ENCODE data around the gene MARCHF10.

MARCHF10 gene

GRCh38 chr17:62674363-62674739, 133.8 kb downstream of the MARCHF10 start:
- no peak for DNase-seq

DNA sequence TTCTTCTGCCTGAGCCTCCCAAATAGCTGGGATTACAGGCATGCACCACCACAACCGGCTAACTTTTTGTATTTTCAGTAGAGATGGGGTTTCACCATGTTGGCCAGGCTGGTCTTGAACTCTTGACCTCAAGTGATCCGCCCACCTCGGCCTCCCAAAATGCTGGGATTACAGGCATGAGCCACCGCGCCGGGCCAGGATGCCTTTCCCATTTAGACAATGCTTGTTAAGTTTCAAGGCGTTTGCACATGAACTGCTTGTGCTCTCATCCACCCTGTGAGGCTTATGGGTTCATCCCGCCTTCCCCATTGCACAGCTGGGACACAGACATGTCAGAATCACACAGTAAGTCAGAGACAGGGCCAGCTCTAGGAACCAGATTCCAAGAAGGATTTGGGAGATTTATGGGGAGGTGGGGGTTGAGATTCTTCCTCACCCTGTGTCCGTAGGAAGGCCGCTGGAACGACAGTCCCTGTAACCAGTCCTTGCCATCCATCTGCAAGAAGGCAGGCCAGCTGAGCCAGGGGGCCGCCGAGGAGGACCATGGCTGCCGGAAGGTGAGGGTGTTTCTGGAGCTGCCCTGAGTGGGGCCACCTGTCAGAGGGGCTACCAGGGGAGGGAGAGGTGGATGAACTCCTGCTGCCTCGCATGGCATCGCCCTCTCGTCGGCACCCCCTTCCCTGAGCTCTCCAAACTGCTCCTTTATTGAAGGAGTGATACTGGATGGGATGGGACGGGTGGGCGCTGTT, 134.3 kb downstream of the MARCHF10 start:
- DNase-seq = no peak

- no peak for DNase-seq
Measured at GRCh38 chr17:62672957-62673356, 135.2 kb downstream of the MARCHF10 start.

- no peak for DNase-seq
Measured at GRCh38 chr17:62671553-62671952, 136.6 kb downstream of the MARCHF10 start.

DNA sequence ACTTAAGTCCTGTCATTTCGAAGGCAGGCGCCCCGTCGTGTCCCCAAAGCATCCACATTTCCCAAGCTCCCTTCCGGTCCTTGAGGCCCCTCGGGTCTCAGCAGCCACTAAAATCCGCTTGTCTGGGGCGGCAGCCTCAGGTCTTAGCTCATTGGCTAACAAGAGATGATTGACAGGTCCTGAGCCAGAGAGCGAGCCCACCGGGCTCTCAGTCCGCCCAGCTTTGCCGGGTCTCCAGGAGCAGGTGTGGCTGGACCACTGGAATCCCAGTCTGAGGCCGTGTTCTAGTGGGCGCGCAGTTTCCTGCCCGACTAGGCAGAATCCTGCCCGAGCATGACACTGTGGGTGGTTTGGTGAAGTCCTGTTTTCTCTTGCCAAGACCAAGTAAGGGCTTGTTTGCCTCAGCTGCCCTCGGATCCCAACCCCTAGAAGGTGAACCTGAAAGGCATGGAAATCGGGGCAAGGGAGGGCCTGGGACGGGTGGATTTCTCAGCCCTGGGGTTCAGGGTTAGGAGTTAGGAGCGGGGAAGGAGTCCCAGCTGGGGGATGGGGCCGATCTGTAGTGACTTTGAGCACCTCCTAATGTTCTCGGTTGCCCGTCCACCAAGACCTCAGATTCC, 137.8 kb downstream of the MARCHF10 start:
- no peak for DNase-seq

DNA sequence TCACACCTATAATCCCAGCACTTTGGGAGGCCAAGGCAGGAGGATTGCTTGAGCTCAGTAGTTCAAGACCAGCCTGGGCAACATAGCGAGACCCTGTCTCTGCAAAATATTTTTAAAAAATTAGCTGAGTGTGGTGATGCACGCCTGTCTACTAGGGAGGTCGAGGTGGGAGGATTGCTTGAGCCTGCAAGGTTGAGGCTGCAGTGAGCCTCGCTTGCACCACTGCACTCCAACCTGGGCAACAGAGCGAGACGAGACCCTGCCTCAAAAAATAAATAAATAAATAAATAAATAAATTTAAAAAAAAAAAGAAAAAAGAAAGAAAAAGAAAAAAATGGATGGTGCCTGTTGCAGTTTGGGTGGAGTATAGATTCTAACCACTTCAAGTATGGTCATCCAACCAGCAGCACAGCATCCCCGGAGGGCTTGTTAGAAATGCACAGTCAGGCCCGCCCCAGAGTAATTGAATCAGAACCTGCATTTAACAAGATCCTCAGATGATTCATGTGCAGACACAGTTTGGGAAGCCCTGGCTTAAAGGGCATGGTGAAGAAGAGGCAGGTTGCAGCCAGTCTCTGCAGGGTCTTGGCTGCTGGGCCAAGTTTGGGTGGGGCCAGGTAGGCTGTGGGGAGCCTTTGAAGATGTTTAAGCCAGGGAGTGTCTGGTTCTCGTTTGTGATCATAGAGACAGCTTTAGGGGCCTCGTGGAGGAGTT, 139.9 kb downstream of the MARCHF10 start:
- DNase-seq = no peak

DNA sequence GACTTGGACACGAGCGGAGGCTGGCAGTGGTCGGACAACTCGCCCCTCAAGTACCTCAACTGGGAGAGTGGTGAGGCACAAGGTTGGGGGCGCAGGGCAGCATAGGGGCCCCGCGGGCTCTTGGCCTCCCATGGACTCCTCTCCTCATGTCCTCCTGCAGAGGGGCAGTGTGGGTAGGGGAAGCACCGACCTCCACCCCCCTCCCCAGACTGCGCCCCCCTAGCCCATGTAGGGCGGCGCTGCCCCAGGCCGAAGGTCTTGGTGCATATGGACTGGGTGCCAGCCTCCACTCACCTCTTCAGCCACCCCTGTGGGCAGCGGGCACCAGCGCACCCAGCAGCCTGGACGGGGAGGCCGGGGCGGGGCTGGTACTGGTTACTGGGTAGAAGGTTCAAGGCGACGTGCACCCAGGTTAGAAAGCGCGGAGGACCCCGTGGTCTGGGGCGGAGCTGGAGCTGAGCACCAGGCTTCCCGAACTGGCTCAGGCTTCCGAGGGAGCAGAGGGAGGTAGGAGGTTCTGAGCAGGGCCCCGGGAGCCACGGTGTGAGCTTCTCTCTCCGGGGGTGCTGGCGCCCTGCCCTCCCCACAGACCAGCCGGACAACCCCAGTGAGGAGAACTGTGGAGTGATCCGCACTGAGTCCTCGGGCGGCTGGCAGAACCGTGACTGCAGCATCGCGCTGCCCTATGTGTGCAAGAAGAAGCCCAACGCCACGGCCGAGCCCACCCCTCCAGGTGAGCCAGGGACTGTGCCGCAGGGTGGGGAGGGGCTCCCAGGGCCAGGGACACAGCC, 141.1 kb downstream of the MARCHF10 start:
- no peak for DNase-seq

- DNase-seq = no peak
Measured at GRCh38 chr17:62666061-62666800, 141.9 kb downstream of the MARCHF10 start.

DNA sequence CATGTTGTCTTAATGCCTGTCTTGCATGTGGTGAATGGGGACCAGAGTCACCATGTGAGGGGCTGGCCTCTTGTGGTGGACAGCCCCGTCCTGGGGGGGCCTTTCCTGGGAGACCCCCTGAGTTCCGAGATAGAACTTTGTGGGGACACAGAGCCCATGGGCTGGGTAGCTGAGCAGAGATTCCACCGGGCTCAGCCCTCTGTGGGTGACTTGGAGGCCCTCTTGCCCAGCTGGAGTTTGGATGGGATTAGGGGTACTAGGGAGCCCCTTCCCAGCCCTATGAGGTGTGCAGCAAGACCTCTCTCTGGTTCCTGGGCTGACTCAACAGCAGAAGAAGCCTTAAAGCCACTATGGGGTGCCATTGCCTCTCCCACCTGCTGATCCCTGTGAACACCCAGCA, 142.5 kb downstream of the MARCHF10 start:
- no peak for DNase-seq

GRCh38 chr17:62664336-62665120, 143.6 kb downstream of the MARCHF10 start:
- DNase-seq = no peak

- DNase-seq = no peak
Measured at GRCh38 chr17:62663304-62663703, 144.8 kb downstream of the MARCHF10 start.

DNA sequence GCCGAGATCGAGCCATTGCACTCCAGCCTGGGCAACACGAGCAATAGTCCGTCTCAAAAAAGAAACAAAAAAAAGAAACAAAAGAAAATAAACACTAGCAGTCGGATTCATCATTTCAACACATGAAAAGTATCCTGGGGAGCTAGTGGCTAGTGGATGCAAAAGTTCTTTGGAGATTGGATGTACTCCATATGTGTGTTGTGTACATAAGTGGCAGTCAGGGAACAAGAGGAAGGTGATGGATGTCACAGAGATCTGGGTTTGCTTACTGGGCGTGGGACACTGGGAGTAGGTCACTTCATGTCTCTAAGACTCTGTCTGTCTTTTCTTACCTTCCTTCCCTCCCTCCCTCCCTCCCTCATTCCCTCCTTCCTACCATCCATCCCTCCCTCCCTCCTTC, 145.3 kb downstream of the MARCHF10 start:
- no peak for DNase-seq

DNA sequence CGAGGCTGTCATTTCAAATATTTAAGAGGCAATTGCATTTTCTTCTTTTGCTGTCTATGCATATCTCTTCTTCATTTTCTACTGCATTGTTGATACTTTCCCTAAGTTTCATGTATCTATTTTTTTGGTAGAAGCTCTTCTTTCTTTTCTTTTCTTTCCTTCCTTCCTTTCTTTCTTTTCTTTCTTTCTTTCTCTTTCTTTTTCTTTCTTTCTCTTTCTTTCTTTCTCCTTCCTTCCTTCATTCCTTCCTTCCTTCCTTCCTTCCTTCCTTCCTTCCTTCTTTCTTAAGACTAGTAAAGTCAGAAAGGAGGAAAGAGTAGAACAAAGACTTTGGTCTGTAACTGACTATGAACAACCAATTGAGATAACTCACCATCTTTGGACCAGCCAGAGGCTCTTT, 146.8 kb downstream of the MARCHF10 start:
- DNase-seq = no peak

- DNase-seq = no peak
Measured at GRCh38 chr17:62660629-62661118, 147.4 kb downstream of the MARCHF10 start.

DNA sequence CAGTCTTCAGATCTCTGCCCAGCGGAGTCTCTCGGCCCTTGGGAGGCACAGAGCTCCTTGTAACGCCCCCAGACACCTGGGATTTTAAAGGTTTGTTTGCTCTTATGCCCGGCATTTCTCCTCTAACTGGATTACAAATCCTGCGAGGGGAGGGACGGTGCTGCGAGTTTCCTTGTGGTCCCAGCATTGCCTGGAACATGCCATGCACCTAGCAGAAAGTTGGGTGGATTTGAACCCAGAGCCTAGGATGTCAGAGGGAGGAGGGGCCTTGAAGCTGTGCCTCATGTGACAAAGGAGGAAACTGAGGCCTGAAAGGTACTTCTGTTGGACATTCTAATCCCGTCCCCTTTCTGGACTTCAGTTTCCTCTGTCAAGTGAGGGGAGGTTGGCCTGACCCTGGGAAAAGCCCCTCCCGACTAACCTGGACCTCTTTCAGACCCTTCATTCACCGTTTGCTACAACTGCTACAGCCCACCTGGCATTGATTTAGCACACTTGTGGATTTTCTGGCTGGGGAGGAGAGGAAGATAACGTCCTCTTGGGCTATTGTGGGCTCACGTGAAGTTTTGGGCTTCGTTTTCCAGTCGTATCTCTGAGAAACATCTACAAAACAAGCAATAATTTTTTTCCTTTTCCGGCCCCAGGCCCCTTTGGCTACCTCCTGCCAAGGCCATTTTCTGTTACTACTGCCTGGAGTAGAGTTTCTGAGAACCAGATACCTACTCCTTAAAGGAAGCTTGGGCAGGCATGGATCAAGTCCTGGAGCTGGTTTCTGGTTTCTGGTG, 149.8 kb downstream of the MARCHF10 start:
- no peak for DNase-seq

- DNase-seq = no peak
Measured at GRCh38 chr17:62657690-62658089, 150.4 kb downstream of the MARCHF10 start.

DNA sequence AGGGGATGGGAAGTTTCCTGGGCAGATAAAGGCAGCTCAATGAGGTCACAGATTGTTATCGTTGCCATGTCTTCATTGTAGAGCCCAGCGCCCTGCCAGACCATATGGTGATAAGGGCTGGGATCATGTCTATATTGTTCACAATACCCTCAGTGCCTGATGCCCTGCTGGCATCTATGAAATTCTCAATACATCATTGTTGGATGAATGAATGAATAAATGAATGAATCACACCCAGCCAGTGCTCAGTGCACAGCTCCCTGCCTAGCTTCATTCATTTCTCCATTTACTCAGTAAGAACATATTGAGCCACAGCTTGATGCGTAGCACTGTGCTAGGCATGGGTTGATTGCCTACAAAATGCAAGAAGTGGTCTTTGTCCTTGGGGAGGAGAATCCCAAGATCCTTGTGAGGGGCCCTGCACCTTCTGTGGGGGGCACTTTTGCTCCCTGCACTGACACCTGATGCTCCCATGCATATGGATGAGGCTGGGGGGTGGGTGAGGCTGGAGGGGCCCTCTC, 150.9 kb downstream of the MARCHF10 start:
- no peak for DNase-seq

GRCh38 chr17:62656446-62656845, 151.7 kb downstream of the MARCHF10 start:
- DNase-seq = no peak

- DNase-seq = no peak
Measured at GRCh38 chr17:62655656-62656055, 152.5 kb downstream of the MARCHF10 start.
